ENCODE results near the gene MSANTD2.

The MSANTD2 gene

DNA sequence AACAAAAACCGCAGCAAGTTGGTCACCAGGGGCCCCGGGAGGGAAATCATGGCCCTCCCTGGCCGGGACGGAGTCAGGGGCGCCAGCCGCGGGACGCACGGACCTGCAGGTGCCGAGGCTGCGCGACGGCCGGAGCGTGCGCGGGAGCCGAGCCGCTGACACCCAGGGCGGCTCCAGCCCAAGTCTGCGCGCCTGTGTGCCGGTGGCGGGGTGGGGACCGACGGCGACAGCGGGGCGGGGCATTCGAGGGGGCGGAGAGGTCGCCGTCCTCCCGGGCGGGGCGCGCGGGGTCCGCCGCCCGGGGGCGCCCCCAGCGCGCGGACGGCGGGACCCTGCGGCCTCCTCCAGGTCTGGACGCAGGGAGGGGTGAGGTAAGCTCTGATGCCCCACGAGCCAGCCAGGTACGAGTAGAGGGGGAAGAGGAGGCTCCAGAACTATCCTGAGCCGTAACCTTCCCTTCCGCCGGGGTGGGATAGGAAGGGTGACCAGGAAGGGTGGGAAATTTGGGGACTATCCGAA is 38.0 kb downstream of the MSANTD2 start, which contains the start of gene ESAM:
Gene ESAM, minus strand, starts transcription at position 186 of the 519 bp plus-strand sequence. Its CDS starts 136 bp downstream, at position 50.
- TF ChIP-seq, protein P1, sequence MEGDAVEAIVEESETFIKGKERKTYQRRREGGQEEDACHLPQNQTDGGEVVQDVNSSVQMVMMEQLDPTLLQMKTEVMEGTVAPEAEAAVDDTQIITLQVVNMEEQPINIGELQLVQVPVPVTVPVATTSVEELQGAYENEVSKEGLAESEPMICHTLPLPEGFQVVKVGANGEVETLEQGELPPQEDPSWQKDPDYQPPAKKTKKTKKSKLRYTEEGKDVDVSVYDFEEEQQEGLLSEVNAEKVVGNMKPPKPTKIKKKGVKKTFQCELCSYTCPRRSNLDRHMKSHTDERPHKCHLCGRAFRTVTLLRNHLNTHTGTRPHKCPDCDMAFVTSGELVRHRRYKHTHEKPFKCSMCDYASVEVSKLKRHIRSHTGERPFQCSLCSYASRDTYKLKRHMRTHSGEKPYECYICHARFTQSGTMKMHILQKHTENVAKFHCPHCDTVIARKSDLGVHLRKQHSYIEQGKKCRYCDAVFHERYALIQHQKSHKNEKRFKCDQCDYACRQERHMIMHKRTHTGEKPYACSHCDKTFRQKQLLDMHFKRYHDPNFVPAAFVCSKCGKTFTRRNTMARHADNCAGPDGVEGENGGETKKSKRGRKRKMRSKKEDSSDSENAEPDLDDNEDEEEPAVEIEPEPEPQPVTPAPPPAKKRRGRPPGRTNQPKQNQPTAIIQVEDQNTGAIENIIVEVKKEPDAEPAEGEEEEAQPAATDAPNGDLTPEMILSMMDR (IDR thresholded peaks at IDR 0.05; ENCODE audit: low read depth, low read length): no peak
- no peak for DNase-seq (ENCODE audit: extremely low read depth, low read depth)

DNA sequence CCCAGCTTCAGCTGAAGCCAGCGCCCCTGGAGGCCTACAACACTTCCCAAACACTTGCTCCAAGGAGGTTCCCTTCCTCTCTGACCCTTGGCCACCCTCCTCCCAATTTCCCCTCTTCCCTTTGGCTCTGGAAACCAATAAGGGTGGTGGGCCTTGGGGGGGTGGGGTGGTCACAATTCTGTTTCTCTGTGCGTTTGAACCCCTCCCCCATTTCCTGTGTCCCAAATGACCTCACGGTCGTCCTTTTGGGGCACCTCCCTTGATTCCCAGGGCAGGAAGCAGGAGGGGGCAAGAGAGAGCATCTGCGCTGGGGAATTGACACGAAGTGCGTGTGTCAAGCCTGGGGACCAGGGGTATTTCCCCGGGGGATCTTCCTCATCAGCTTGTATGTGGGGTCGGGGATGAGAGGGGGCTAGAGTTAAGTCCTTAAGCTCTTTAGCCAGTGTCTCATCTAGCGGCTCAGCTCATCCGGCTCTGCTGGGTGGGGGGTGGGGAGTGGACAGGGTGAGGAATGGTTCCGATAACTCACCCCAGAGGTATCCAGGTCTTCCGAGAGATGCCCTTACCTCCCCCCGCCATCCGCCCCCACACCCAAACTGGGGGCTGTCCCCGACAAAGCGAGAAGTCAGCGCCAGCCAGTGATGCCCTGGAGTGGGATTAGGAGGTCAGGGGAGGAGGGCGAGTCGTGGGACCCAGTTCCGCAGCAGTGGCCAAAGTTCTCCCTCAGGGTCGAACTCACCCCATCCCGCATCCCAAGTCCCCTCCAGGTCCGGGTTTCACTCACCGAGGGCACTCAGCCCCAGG is 38.7 kb downstream of the MSANTD2 start:
- TF ChIP-seq, protein P1 (IDR thresholded peaks at IDR 0.05; ENCODE audit: low read depth, low read length): no peak
- no peak for DNase-seq (ENCODE audit: extremely low read depth, low read depth)

DNA sequence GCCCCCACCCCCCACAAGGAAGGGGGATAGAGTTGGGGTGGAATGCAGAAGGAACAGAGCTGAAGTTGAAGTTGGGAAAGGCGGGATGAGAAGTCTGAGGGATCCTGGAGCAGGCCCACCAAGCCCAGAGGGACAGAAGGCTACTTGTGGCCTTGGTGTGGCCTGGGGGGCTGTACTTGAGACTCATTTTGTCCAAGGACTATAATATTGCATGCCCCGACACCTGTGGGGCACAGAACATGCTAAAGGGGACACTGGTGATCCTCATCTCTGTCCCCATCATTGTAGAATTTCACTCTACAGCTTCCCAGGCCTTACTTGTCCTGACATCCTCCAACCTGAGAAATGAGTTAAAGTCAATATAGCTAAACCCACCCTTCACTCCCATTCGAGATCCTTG is 39.4 kb downstream of the MSANTD2 start:
- TF ChIP-seq, protein P1 (IDR thresholded peaks at IDR 0.05; ENCODE audit: low read depth, low read length): no peak

DNA sequence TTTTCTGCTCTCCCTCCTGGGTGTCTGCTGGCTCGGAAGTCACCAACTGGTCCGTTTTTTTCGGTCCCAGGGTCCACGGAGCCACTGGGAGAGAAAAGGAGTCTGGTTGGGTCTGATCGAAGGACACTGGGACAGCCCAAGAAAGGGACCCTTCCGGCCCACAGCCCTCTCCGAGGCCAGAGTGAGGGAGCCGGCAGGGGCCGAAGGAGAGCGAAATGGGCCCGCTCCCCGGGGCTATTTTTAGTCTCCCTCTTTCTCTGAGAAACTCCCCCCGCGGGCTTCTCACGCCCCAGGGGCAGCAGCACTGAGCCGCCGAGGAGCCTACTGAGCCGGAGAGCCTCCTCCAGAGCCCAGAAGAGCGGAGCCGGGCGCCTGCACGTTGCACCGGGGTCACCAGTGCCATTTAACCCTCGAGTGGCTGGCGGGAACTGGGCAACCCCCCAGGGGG is 40.0 kb downstream of the MSANTD2 start:
- TF ChIP-seq, protein P1 (IDR thresholded peaks at IDR 0.05; ENCODE audit: low read depth, low read length): no peak
- no peak for DNase-seq (ENCODE audit: extremely low read depth, low read depth)

More for the DNA sequence above, 39.4 kb downstream of the MSANTD2 start:
- no peak for DNase-seq (ENCODE audit: extremely low read depth, low read depth)

DNA sequence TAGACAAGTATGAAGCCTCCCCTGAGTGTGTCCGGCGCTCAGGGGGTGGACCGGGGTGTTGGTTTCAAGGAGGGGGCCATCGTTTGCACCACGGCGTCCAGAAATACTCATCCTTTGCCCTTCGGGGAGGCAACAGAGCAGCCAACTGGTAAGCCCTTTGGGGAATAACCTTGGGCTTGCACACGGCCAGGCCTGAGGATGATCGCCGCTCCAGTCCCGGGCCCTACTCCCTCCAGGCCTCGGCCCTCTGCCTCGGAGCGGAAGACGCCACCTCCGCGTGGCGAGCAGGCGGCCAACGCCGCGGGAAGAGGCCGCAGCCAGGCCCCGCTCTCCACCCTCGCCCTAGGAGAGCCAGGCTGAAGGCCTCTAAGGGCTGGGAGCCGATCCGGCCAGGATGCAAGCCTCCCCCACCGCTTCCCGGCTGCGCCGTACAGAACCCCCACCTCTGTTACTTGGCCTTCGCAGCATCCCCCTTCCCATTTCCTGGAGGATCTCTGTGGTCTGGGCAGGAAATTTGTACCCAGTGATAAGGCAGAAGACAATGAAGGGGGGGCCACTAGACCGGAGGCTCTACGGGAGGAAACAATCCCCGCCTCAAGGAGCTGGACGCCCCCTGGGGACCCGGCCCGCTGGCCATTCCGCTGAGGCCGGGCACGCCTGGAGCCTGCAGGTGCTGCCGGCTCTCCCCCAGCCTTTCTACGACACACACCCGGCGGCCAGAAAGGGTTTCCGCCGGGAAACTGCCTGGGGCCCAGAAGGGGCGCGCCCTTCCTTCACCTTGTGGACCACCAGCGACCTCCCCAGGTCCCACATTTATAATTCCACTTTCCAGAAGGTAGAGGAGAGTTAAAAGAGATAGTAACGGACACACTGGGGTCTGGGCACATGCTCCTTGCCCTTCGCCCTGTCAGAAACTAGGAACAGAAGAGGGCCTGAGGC is 40.7 kb downstream of the MSANTD2 start:
- DNase-seq (ENCODE audit: extremely low read depth, low read depth): no peak

DNA sequence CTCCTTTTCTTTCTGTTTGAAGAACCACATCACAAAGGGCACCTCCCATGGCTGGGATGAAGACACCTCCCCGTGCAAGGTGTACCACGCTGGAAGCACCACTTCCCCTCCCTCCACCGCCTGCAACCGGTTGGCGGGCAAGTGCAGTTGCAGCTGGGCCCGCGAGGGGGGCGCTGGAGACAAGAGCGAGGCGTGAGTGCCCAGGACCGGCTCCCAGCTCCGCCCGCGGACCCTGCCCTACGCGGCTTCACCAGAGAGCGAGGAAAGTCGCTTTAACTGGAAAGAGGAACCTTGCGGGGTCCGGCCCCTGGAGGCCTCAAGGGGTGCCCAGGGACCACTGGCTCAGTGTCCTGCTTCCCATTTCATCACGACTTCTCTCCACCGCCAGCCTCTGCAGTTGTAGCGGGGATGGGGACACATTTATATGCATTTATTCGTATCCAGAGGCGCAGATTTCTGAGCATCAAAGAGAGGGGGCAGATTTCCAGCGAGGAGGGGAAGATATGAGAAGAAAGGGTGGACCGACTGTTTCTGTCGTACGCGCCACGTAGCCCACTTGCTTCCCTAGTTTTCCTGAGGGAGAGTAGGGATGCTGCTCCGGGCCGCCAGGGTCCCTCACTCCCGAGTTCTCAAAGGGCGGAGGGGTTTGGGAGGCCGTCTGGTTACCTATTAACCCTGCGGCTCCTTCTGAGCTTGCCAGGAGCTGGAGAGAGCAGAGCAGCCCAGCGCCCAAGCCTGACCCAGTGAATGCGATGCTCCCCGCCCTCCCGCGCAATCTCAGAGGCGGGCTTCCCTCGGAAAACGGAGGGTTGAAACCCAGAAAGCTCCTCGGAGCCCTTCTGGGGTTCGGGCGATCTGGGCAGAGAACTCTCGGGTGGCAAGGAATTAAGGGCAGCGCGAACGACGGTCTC is 41.6 kb downstream of the MSANTD2 start:
- peak; percentile 5 for DNase-seq (ENCODE audit: extremely low read depth, low read depth)
- TF ChIP-seq, protein P1 (IDR thresholded peaks at IDR 0.05; ENCODE audit: low read depth, low read length): peak; percentile 78

More for the DNA sequence above, 40.7 kb downstream of the MSANTD2 start:
- TF ChIP-seq, protein P1 (IDR thresholded peaks at IDR 0.05; ENCODE audit: low read depth, low read length): no peak

Data from AG09319 (cell line).